NCI-H1092 treated with DMSO at 0.1 percent for 48 hours (cell line): Measurements from ENCODE around the gene NPAS3.
A peak's percentile ranks its signal among the peaks of the same experiment; 100 is the strongest.

Experiments used
- DNase-seq: peaks from one replicate; lab custom pipeline; 2025; lab: John Stamatoyannopoulos, UW

NPAS3 gene

GRCh38 chr14:33516898-33517436, 578.3 kb downstream of the NPAS3 start:
- no peak for DNase-seq

GRCh38 chr14:33521192-33521591, 582.5 kb downstream of the NPAS3 start:
- DNase-seq: no peak

- no peak for DNase-seq
Observed at GRCh38 chr14:33524244-33524643, 585.6 kb downstream of the NPAS3 start.

- no peak for DNase-seq
Observed at GRCh38 chr14:33525626-33526025, 586.9 kb downstream of the NPAS3 start.

- no peak for DNase-seq
Observed at GRCh38 chr14:33527023-33527634, 588.5 kb downstream of the NPAS3 start.

- DNase-seq: no peak
Observed at GRCh38 chr14:33528655-33529054, 590.0 kb downstream of the NPAS3 start.

- no peak for DNase-seq
Observed at GRCh38 chr14:33529787-33530757, 591.4 kb downstream of the NPAS3 start.

- no peak for DNase-seq
Observed at GRCh38 chr14:33532553-33532952, 593.9 kb downstream of the NPAS3 start.

- DNase-seq: no peak
Observed at GRCh38 chr14:33534104-33534503, 595.4 kb downstream of the NPAS3 start.

- DNase-seq: no peak
Observed at GRCh38 chr14:33534632-33535031, 596.0 kb downstream of the NPAS3 start.

GRCh38 chr14:33539918-33540357, 601.3 kb downstream of the NPAS3 start:
- DNase-seq: no peak

GRCh38 chr14:33541171-33541570, 602.5 kb downstream of the NPAS3 start:
- no peak for DNase-seq

GRCh38 chr14:33542338-33543287, 603.9 kb downstream of the NPAS3 start:
- DNase-seq: peak; percentile 69

- DNase-seq: no peak
Observed at GRCh38 chr14:33545696-33546095, 607.0 kb downstream of the NPAS3 start.

GRCh38 chr14:33548606-33549005, 609.9 kb downstream of the NPAS3 start:
- DNase-seq: no peak

GRCh38 chr14:33551963-33552362, 613.3 kb downstream of the NPAS3 start:
- no peak for DNase-seq

- no peak for DNase-seq
Observed at GRCh38 chr14:33553706-33554278, 615.1 kb downstream of the NPAS3 start.

GRCh38 chr14:33554988-33555387, 616.3 kb downstream of the NPAS3 start:
- DNase-seq: no peak

- DNase-seq: no peak
Observed at GRCh38 chr14:33555710-33556350, 617.2 kb downstream of the NPAS3 start.

- no peak for DNase-seq
Observed at GRCh38 chr14:33556382-33557121, 617.9 kb downstream of the NPAS3 start.
